Right cardiac atrium (tissue), 5 donors: ENCODE measurements around the gene GNA12. TPM values are rescaled to one million over a fixed set of nuclear protein-coding genes. Genes with fewer than 3 reads are reported as not detected.
A peak's percentile ranks its signal among the peaks of the same experiment; 100 is the strongest.

Experiments used
- ATAC-seq, 2 donors: fragments of 200-7000 bp; cut with Tn5 transposase; one replicate each; pipeline versions ENCODE4 v1.8.0 to v1.9.1; 2020; ENCODE audit warnings: moderate library complexity in 2 of 2, mild to moderate bottlenecking in 1 of 2
- DNase-seq, 3 donors: peaks; one replicate each; pipeline ENCODE4 v3.0.0-alpha.2; 2020
- H3K27ac ChIP-seq: one replicate; pipeline ENCODE4 v1.5.1; 2013; ENCODE audit warnings: mild to moderate bottlenecking, low read length, control low read depth, moderate library complexity
- H3K27me3 ChIP-seq: one replicate; pipeline ENCODE4 v1.6.1; 2013; ENCODE audit not compliant: control insufficient read depth, insufficient read depth
- H3K4me1 ChIP-seq: one replicate; pipeline ENCODE4 v1.6.1; 2013; ENCODE audit warnings: low read length; ENCODE audit not compliant: control insufficient read depth, insufficient read depth
- H3K4me3 ChIP-seq: one replicate; pipeline ENCODE4 v1.5.1; 2013; ENCODE audit warnings: low read length, control low read depth
- H3K9me3 ChIP-seq: one replicate; pipeline ENCODE4 v1.6.1; 2013; ENCODE audit warnings: low read length; ENCODE audit not compliant: control insufficient read depth
- WGBS: extraction: QIAGEN DNeasy Blood & Tissue Kit; methylation state at CpG from one replicate; pipeline ENCODE4 v1.1.7; 2013; 5-methylcytosine and 5-hydroxymethylcytosine counted together
- intact Hi-C, 4 donors: fragments of 100-400 bp; cut with DNase I; formaldehyde crosslinking; loops; one replicate each; pipeline versions ENCODE4 v1.11.0 to v1.14.0; 2022 to 2023
- polyA plus RNA-seq: library from polyadenylated mRNA; stranded (reverse); fragments of 200-250 nt; gene quantifications from one replicate; pipeline ENCODE4 v1.2.3, GENCODE V29; 2013
- total RNA-seq, 4 donors: library from RNA; stranded (reverse); fragmentation: NEBNext Ultra II Directional; extraction: Animal tissue kit (Norgen Biotek cat#: 25700); gene quantifications; one replicate each; pipeline ENCODE4 v1.2.1, GENCODE V29; 2021
- donor health status: healthy with polysubstance abuse.
- donor health status: DM: no; HTN: yes; CAD: no.
- donor health status: DM: no; HTN: no; CAD: no.
- donor health status: DM: no; HTN: yes; CAD: no; lungs with severe emphysema.
- donor health status: DM: yes; HTN: yes; CAD: no.

The GNA12 gene
- total and polyA plus RNA-seq, 5 donors = 32.8 to 68.1 (median 62.8) TPM

GRCh38 chr7:2814946-2815874, 28.9 kb downstream of the GNA12 start:
- WGBS = 92% methylated on average over 31 of the region's 31 CpGs
- Histone ChIP-seq H3K27ac (peak overlapping the region; percentile 47), H3K4me3 (no peak overlapping the region), H3K9me3 (no peaks in the 10 kb centered on the region), H3K4me1 (peaks cover 24% of the 10 kb centered on the region), H3K27me3 (no peaks in the 10 kb centered on the region)
- no peak for ATAC-seq
- DNase-seq = no peak
- intact Hi-C loops = no loop called here

DNA sequence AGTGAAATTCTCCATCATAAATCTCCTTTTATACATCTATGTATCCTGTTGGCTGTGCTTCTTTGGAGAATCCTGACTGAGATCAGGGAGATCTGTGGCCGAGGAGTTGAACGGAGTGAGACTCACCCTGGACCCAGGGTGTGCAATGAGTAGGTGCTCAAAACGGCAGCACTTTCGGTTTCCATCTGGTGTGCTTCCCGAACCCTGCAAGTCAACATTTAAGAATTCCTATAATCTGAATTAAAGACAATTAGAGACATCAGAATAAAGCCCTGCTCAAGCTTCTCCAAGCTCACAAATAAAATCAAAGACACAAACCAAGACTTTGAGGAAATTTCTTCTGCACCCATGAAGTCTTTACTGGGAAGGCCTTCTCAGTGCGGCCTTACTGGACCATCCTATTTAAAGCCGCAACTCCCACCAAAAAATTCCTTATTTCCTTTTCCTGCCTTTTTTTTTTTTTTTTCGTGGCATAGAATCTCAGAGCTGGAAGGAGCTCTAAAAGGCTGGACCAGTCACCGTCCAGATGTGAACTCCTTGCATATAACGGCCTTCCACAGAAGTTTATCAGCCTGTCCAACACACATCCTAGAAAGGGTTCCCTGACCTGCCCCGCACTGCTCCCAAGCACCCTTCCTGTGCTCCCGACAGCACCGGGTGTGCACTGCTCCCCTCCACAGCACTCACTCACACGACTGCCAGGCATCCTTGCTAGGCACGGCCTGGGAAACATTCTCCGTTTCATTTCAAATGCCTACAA, 29.7 kb downstream of the GNA12 start:
- 57% methylated on average over 16 of the region's 16 CpGs for WGBS
- no peak for DNase-seq
- Histone ChIP-seq H3K4me1 (peaks cover 24% of the 10 kb centered on the region), H3K27me3 (no peaks in the 10 kb centered on the region), H3K4me3 (no peak overlapping the region), H3K9me3 (no peaks in the 10 kb centered on the region), H3K27ac (peak overlapping the region; percentile 80)
- intact Hi-C loops = no loop called here
- ATAC-seq = peak in 1 of 2 donors; percentile 12

DNA sequence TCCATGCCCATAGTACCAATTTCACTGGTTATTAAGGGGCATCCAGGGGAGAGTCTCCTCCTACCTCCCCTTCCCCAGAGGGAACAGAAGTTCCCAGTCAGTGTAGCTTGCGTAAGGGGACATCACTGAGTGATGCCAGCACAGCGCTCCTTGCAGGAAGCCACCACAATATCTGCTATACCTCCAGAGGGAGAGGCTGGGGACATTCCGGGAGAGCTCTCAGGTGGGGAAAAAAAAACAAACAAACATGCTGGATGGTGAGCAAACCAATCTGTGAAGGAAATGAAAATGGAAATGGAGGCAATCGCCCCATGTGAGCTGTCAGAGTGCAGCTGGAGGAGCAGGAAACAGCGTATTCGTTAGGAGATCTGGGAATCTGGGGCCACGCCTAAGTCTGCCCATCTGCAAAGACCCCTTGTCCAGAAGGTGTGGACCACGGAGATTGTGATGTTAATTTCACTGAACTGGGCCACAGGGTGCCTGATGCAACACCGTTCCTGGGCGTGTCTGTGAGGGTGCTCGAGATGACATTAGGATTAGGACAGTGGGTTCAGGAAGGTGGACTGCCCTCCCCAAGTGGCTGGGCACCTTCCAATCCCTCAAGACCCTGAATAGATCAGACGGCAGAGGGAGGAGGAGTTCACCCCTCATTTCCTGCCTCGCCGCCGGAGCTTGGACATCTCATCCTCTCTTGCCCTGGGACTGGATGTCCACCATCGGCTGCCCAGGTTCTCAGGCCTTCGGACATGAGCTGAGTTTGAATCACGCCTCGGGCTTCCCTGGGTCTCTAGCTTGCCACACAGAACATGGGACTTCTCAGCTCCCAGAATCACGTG, 30.5 kb downstream of the GNA12 start:
- DNase-seq = no peak
- no peak for ATAC-seq
- peak overlapping the region; percentile 80 for H3K27ac ChIP-seq
- H3K4me3 ChIP-seq = no peak overlapping the region
- no peaks in the 10 kb centered on the region for H3K9me3 ChIP-seq
- intact Hi-C loops = no loop called here
- 77% methylated on average over 20 of the region's 20 CpGs for WGBS
- H3K4me1 ChIP-seq = peaks cover 20% of the 10 kb centered on the region
- H3K27me3 ChIP-seq = no peaks in the 10 kb centered on the region

DNA sequence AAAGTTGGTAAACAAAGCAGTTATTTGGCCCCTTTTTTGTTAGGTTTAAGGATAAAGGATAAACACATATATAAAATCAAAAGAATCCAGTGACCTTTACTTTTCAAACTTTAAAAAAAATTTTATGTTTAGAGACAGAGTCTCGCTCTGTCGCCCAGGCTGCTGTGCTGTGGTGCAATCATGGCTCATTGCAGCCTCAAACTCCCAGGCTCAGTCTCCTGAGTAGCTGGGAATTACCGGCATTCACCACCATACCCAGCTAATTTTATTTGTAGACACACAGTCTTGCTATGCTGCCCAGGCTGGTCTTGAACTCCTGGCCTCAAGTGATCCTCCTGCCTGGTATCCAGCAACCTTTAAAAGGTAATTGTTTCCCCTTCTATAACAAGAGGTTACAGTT, 31.3 kb downstream of the GNA12 start:
- DNase-seq (no peak), ATAC-seq (no peak)
- 84% methylated on average over 3 of the region's 3 CpGs for WGBS
- Histone ChIP-seq H3K9me3 (no peaks in the 10 kb centered on the region), H3K4me1 (peaks cover 22% of the 10 kb centered on the region), H3K27me3 (no peaks in the 10 kb centered on the region), H3K4me3 (no peak overlapping the region), H3K27ac (no peak overlapping the region)
- intact Hi-C loops = no loop called here

DNA sequence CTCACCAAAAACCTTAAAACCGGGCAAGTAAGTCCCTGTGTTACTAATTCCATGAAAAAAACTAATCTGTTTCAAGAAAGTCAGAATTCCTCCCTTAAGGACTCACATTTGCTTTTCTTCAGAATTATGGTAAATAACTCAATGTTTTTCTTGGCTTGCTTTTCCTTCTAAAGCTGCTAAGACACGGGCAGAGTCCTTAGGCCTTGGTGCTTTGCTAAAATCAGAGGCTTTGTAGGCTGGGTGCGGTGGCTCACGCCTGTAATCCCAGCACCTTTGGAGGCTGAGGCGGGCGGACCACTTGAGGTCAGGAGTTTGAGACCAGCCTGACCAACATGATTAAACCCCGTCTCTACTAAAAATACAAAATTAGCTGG, 32.0 kb downstream of the GNA12 start:
- DNase-seq = peak in 1 of 3 donors; percentile 64
- Histone ChIP-seq H3K27ac (peak overlapping the region; percentile 85), H3K27me3 (no peaks in the 10 kb centered on the region), H3K9me3 (no peaks in the 10 kb centered on the region), H3K4me1 (peaks cover 25% of the 10 kb centered on the region), H3K4me3 (no peak overlapping the region)
- intact Hi-C loops = no loop called here
- ATAC-seq = peak; percentile 20 to 24
- whole genome bisulfite sequencing = 59% methylated on average over 7 of the region's 7 CpGs

DNA sequence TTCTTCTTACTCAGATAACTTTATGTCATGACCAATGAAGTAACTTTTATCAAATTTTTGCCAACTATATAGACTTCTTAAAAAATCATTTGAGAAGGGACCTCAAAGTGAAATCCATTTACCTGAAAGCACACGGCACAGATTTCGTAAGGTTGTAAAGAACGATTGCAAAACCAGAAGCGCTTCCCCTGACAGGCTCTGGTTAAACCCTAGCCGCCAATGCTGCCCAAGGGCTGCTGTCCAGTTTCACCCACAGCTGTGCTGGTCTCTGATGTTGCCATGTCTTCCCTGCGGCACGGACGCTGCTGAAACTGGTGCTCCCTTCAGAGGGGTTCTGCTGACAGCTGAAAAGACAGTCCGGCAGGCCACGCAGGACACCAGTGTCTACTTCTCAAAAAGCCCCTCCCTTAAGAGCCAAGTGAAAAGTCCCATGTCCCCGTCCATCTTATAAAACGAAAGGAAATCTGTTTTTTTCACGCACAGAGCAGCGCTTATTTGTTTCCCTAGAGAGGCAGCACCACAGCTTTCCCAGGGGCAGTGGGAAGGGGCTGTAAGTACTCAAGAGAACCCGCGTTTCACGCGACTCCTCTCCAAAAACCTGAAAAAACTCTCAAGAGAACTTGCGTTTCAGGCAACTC, 32.5 kb downstream of the GNA12 start:
- 46% methylated on average over 19 of the region's 19 CpGs for WGBS
- H3K9me3 ChIP-seq = no peaks in the 10 kb centered on the region
- intact Hi-C loops = no loop called here
- ATAC-seq = peak; percentile 63 to 69
- peaks cover 25% of the 10 kb centered on the region for H3K4me1 ChIP-seq
- no peaks in the 10 kb centered on the region for H3K27me3 ChIP-seq
- DNase-seq = peak; percentile 56 to 81 (median 72)
- peak overlapping the region; percentile 15 for H3K4me3 ChIP-seq
- H3K27ac ChIP-seq = peak overlapping the region; percentile 85

DNA sequence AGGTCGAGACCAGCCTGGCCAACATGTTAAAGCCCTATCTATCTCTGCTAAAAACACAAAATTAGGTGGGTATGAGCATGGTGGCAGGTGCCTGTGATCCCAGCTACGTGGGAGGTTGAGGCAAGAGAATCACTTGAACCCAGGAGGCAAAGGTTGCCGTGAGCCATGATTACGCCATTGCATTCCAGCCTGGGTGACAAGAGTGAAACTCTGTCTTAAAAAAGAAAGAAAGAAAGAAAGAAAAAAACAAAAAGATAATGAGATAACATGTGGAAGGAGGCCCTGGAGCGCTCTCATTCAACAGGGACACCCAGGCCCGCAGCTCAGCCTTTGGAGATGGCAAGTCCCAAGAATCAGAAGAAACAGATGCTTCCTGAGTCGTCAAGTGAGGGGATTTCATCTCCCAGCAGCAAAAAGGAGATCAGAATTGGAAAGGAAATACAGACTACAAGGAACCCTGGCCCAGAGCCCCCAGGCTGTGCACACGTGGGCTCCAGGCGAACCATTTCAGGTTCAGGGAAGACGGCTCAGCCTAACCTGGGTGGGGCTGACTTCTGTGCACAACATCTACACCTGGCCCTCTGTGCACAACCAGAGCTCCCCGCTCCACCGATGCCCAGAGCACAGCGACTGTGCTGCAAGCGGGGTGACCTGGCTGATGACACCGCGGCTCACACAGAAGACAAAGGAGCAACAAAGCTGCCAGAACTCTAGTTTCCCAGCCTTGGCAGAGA, 33.3 kb downstream of the GNA12 start:
- 53% methylated on average over 16 of the region's 16 CpGs for WGBS
- peak; percentile 22 to 34 for ATAC-seq
- H3K27me3 ChIP-seq = no peaks in the 10 kb centered on the region
- intact Hi-C loops = no loop called here
- peak in 1 of 3 donors; percentile 61 for DNase-seq
- peaks cover 25% of the 10 kb centered on the region for H3K4me1 ChIP-seq
- no peak overlapping the region for H3K4me3 ChIP-seq
- H3K27ac ChIP-seq = peak overlapping the region; percentile 14
- no peaks in the 10 kb centered on the region for H3K9me3 ChIP-seq

DNA sequence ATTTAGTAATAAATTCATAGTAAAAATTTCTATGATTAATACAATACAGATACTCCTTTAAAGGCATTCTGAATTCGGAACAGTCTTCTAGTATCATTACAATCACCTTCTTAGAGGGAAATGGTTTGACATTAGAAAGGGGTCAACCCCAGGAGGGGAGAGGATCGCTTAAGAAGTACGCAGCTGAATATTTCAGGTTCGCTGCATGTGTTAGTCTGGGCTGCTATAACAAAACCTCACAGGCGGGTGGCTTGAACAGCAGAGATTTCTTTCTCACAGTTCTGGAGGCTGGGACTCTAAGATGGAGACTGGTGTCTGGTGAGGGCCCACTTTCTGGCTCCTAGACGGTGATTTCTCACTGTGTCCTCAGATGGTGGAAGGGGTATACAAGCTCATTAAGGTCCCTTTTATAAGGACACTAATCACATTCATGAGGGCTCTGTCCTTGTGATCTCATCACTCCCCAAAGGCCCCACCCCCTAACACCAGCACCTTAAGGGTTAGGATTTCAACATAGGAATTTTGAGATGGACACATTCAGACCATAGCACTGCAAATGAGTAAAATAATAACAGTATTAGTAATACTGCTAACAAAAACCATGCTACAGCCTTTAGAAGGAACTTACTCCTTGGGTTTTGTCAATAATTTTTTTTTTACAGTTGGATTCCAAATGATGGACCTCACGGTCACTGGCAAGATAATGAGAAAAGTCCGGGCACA, 34.0 kb downstream of the GNA12 start:
- no peak overlapping the region for H3K27ac ChIP-seq
- no peak for DNase-seq
- no peak for ATAC-seq
- no peak overlapping the region for H3K4me3 ChIP-seq
- no peaks in the 10 kb centered on the region for H3K27me3 ChIP-seq
- intact Hi-C loops = no loop called here
- H3K9me3 ChIP-seq = no peaks in the 10 kb centered on the region
- H3K4me1 ChIP-seq = peaks cover 23% of the 10 kb centered on the region
- WGBS = 95% methylated on average over 8 of the region's 8 CpGs

GRCh38 chr7:2808891-2809665, 35.0 kb downstream of the GNA12 start:
- WGBS = 87% methylated on average over 15 of the region's 15 CpGs
- H3K4me3 ChIP-seq = no peak overlapping the region
- H3K4me1 ChIP-seq = peaks cover 19% of the 10 kb centered on the region
- ATAC-seq (no peak), DNase-seq (peak in 1 of 3 donors; percentile 53)
- intact Hi-C loops = no loop called here
- H3K27me3 ChIP-seq = no peaks in the 10 kb centered on the region
- no peak overlapping the region for H3K27ac ChIP-seq
- H3K9me3 ChIP-seq = no peaks in the 10 kb centered on the region
